GM23338 (cell line): ENCODE data around the gene SH3TC2.

Source experiments
- CREB1 ChIP-seq: fragments of 250-450 bp; sonication (Bioruptor Pico); IDR thresholded peaks from 2 replicates; pipeline ENCODE4 v1.5.0; 2020; ENCODE audit warnings: low read depth, mild to moderate bottlenecking, moderate library complexity
- CTCF ChIP-seq, 2 experiments: fragments of 200-600 bp in 1 of 2; sonication (generic) in 1 of 2; conservative IDR thresholded peaks; 2 replicates each; pipeline versions ENCODE4 v1.5.1 to v1.6.1; 2016 to 2017; ENCODE audit warnings: antibody characterized with exemption in 2 of 2, low read depth in 2 of 2, mild to moderate bottlenecking in 2 of 2, moderate library complexity in 1 of 2
- ETS1 ChIP-seq: IDR thresholded peaks from 2 replicates; pipeline ENCODE4 v1.6.1; 2016; ENCODE audit warnings: antibody characterized with exemption
- EZH2 ChIP-seq: fragments of 200-600 bp; sonication (generic); IDR thresholded peaks from one replicate; pipeline ENCODE4 v1.8.0; 2017; ENCODE audit warnings: antibody characterized with exemption, mild to moderate bottlenecking, low read depth; ENCODE audit not compliant: unreplicated experiment
- EZH2phosphoT487 ChIP-seq: fragments of 200-600 bp; sonication (generic); IDR thresholded peaks from one replicate; pipeline ENCODE4 v1.8.1; 2018; ENCODE audit warnings: antibody characterized with exemption; ENCODE audit not compliant: unreplicated experiment
- JUNB ChIP-seq: IDR thresholded peaks from one replicate; pipeline ENCODE4 v1.6.1; 2016; ENCODE audit warnings: antibody characterized with exemption; ENCODE audit not compliant: unreplicated experiment
- NANOG ChIP-seq: IDR thresholded peaks from 2 replicates; pipeline ENCODE4 v1.6.1; 2016; ENCODE audit warnings: antibody characterized with exemption, borderline replicate concordance
- POLR2AphosphoS5 ChIP-seq: IDR thresholded peaks from 2 replicates; pipeline ENCODE4 v1.6.1; 2016; ENCODE audit warnings: antibody characterized with exemption, low read depth
- REST ChIP-seq: IDR thresholded peaks from one replicate; pipeline ENCODE4 v1.6.1; 2018; ENCODE audit warnings: antibody characterized with exemption; ENCODE audit not compliant: unreplicated experiment
- STAT1 ChIP-seq: IDR thresholded peaks from one replicate; pipeline ENCODE4 v1.6.1; 2016; ENCODE audit warnings: antibody characterized with exemption; ENCODE audit not compliant: unreplicated experiment
- ZNF114 ChIP-seq: fragments of 250-450 bp; sonication (Bioruptor Pico); IDR thresholded peaks from 2 replicates; pipeline ENCODE4 v1.5.0; 2020; ENCODE audit warnings: mild to moderate bottlenecking, moderate library complexity
- ZNF331 ChIP-seq: fragments of 250-450 bp; sonication (Bioruptor Pico); IDR thresholded peaks from 2 replicates; pipeline ENCODE4 v1.5.0; 2020; ENCODE audit warnings: low read depth, mild to moderate bottlenecking, moderate library complexity
- ZNF462 ChIP-seq: fragments of 250-450 bp; sonication (Bioruptor Pico); IDR thresholded peaks from 2 replicates; pipeline ENCODE4 v1.5.0; 2020; ENCODE audit warnings: mild to moderate bottlenecking, moderate library complexity

GRCh38 chr5:148981353-148981752, 81.5 kb downstream of the SH3TC2 start:
- TF ChIP-seq CTCF (conservative IDR thresholded peaks at IDR 0.05; ENCODE audit: low read depth in 2 of 2) (no peak), POLR2AphosphoS5 (no peak), REST (no peak), EZH2 (no peak), JUNB (no peak), CREB1 (no peak), ZNF114 (CRISPR knock-in tag) (no peak), EZH2phosphoT487 (no peak), STAT1 (no peak), ZNF331 (CRISPR knock-in tag) (no peak), ETS1 (no peak), NANOG (no peak), ZNF462 (CRISPR knock-in tag) (no peak)
